ENCODE results near the gene ANKRD40. TPM values are rescaled to one million over a fixed set of nuclear protein-coding genes. Genes with fewer than 3 reads are reported as not detected.
A peak's percentile ranks its signal among the peaks of the same experiment; 100 is the strongest.

ANKRD40 gene
- total RNA-seq (10 to 100 TPM; 27.4 to 37.2 (median 33.4) TPM), polyA plus RNA-seq (1 to 10 TPM; 3.6 to 5.7 TPM), total RNA-seq (54.7 reads per million, percentile 73 among the genes with 10 or more reads in this experiment)

DNA sequence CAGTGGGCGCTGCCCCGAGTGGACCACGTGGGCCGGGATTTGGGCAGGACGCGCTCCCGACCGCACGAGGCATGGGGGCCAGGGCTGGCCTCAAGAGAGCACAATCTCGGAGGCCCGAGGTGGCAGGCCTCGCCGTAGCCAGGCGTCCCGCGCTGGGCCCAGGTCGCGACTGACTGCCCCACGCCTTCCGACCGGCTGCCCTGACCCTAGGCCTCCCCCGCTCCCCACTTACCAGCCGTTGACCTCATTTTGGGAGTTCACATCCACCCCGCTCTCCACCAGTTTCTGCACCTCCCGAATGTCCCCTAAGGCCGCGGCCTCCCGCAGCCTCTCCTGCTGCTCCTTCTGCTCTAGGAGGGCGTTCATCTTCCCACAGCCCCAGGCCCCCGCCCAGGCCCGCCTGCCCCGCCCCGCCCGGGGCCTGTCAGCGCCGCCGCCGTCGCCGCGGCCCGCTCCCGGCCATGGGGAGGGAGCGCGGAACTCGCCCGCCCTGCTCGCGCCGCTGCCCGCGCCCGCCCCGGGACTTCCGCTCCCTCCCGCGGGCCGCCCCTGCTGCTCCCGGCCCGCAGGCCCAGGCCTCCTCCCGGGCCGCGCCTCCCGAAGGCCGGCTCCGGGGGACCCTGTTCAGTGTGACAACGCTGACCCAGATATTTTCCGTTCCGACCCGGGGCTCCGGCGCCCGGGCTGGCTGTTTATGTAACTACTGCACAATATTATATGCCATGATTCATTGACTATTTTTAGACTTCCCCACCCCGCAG is at the start of gene ANKRD40:
Gene ANKRD40 (minus strand): TSS at position 626 of the 761 bp plus-strand sequence. CDS start 260 bp downstream, at position 366.
- no peaks in the 10 kb centered on the region for H3K9me3 Mint-ChIP-seq
- peaks cover 0 to 15% (median 8%) of the 10 kb centered on the region in 5 donors for H3K36me3 Mint-ChIP-seq
- Histone ChIP-seq H3K27ac (ENCODE audit: low read depth, low read length) (peak within 1 kb of the TSS; percentile 88), H3K4me3 (ENCODE audit: low read length) (peak within 1 kb of the TSS; percentile 79), H3K36me3 (ENCODE audit: control insufficient read depth in 2 of 3, insufficient read depth in 3 of 3, low read length in 3 of 3) (peaks cover 0 to 13% (median 0%) of the 10 kb centered on the region in 3 experiments), H3K27me3 (ENCODE audit: control insufficient read depth in 2 of 2, insufficient read depth in 2 of 2, low read length in 2 of 2) (no peaks in the 10 kb centered on the region), H3K4me1 (ENCODE audit: control insufficient read depth in 2 of 2, insufficient read depth in 2 of 2, low read length in 2 of 2) (peaks cover 13 to 20% of the 10 kb centered on the region in 2 donors), H3K9me3 (ENCODE audit: control insufficient read depth in 2 of 3, low read length in 3 of 3) (no peaks in the 10 kb centered on the region)
- H3K27ac Mint-ChIP-seq, result peak within 1 kb of the TSS; percentile 93 to 99 (median 97)
- intact Hi-C loops (cut with micrococcal nuclease), result loop anchor here (1.0 to 10.0 kb wide), 12 partner anchors 12 to 563 kb away; partner anchors contain the start of genes CACNA1G (in 2 of the 2), LUC7L3 (in 2 of the 2), NME1 (in 2 of the 2) and TOB1 (in 2 of the 2)
- H3K27me3 Mint-ChIP-seq, result peaks cover 0 to 2% (median 0%) of the 10 kb centered on the region in 5 donors
- CTCF ChIA-PET, result no interaction called here
- peaks cover 23 to 68% (median 47%) of the 10 kb centered on the region in 7 donors for H3K4me1 Mint-ChIP-seq
- peak; percentile 94 for ATAC-seq
- POLR2A ChIA-PET, result interaction anchor here (0.9 to 3.2 kb wide), 7 partner anchors 11 to 165 kb away, joined by 3 to 58 read pairs (median 4); partner anchors contain the start of genes LUC7L3 and TOB1
- peak; percentile 87 to 95 (median 91) for DNase-seq
- peak within 1 kb of the TSS; percentile 88 to 97 (median 93) for H3K4me3 Mint-ChIP-seq

GRCh38 chr17:50754521-50754920 is 46.8 kb upstream of the ANKRD40 start:
- H3K27me3 Mint-ChIP-seq, result peaks cover 0 to 2% (median 0%) of the 10 kb centered on the region in 5 donors
- Histone ChIP-seq H3K4me3 (ENCODE audit: low read length) (no peak overlapping the region), H3K4me1 (ENCODE audit: control insufficient read depth in 2 of 2, insufficient read depth in 2 of 2, low read length in 2 of 2) (no peaks in the 10 kb centered on the region), H3K27ac (ENCODE audit: low read depth, low read length) (no peak overlapping the region), H3K36me3 (ENCODE audit: control insufficient read depth in 2 of 3, insufficient read depth in 3 of 3, low read length in 3 of 3) (peaks cover 21 to 36% (median 32%) of the 10 kb centered on the region in 3 experiments), H3K9me3 (ENCODE audit: control insufficient read depth in 2 of 3, low read length in 3 of 3) (no peaks in the 10 kb centered on the region), H3K27me3 (ENCODE audit: control insufficient read depth in 2 of 2, insufficient read depth in 2 of 2, low read length in 2 of 2) (no peaks in the 10 kb centered on the region)
- no peak for DNase-seq
- no peak overlapping the region for H3K4me3 Mint-ChIP-seq
- H3K36me3 Mint-ChIP-seq, result peaks cover 0 to 33% (median 14%) of the 10 kb centered on the region in 5 donors
- H3K4me1 Mint-ChIP-seq, result peaks cover 0 to 8% (median 3%) of the 10 kb centered on the region in 7 donors
- ChIA-PET CTCF (no interaction called here), POLR2A (no interaction called here)
- intact Hi-C loops (cut with micrococcal nuclease), result no loop called here
- H3K9me3 Mint-ChIP-seq, result peaks cover 0 to 1% (median 0%) of the 10 kb centered on the region in 11 donors
- peak overlapping the region in 4 of 9 donors; percentile 25 to 76 (median 60) for H3K27ac Mint-ChIP-seq
- ATAC-seq, result no peak

- no peak for ATAC-seq
- Mint-ChIP-seq H3K4me3 (no peak overlapping the region), H3K9me3 (peaks cover 0 to 1% (median 0%) of the 10 kb centered on the region in 11 donors), H3K36me3 (peaks cover 6 to 55% (median 24%) of the 10 kb centered on the region in 5 donors), H3K4me1 (peaks cover 0 to 9% (median 4%) of the 10 kb centered on the region in 7 donors), H3K27ac (peak overlapping the region in 3 of 9 donors; percentile 28 to 73 (median 65)), H3K27me3 (no peaks in the 10 kb centered on the region)
- Histone ChIP-seq H3K27ac (ENCODE audit: low read depth, low read length) (no peak overlapping the region), H3K27me3 (ENCODE audit: control insufficient read depth in 2 of 2, insufficient read depth in 2 of 2, low read length in 2 of 2) (no peaks in the 10 kb centered on the region), H3K36me3 (ENCODE audit: control insufficient read depth in 2 of 3, insufficient read depth in 3 of 3, low read length in 3 of 3) (peaks cover 48 to 87% (median 53%) of the 10 kb centered on the region in 3 experiments), H3K4me1 (ENCODE audit: control insufficient read depth in 2 of 2, insufficient read depth in 2 of 2, low read length in 2 of 2) (no peaks in the 10 kb centered on the region), H3K4me3 (ENCODE audit: low read length) (no peak overlapping the region), H3K9me3 (ENCODE audit: control insufficient read depth in 2 of 3, low read length in 3 of 3) (no peaks in the 10 kb centered on the region)
- DNase-seq, result no peak
- intact Hi-C loops (cut with micrococcal nuclease), result no loop called here
- ChIA-PET CTCF (no interaction called here), POLR2A (interaction anchor here (0.6 kb wide), 1 partner anchor 22 kb away, joined by 4 read pairs; no protein-coding TSS in a partner anchor)
Observed at GRCh38 chr17:50749245-50749644, 41.5 kb upstream of the ANKRD40 start.

- Histone ChIP-seq H3K9me3 (ENCODE audit: control insufficient read depth in 2 of 3, low read length in 3 of 3) (no peaks in the 10 kb centered on the region), H3K4me1 (ENCODE audit: control insufficient read depth in 2 of 2, insufficient read depth in 2 of 2, low read length in 2 of 2) (no peaks in the 10 kb centered on the region), H3K27me3 (ENCODE audit: control insufficient read depth in 2 of 2, insufficient read depth in 2 of 2, low read length in 2 of 2) (no peaks in the 10 kb centered on the region), H3K27ac (ENCODE audit: low read depth, low read length) (no peak overlapping the region), H3K36me3 (ENCODE audit: control insufficient read depth in 2 of 3, insufficient read depth in 3 of 3, low read length in 3 of 3) (peaks cover 54 to 96% (median 58%) of the 10 kb centered on the region in 3 experiments), H3K4me3 (ENCODE audit: low read length) (no peak overlapping the region)
- Mint-ChIP-seq H3K9me3 (peaks cover 0 to 1% (median 0%) of the 10 kb centered on the region in 11 donors), H3K4me3 (no peak overlapping the region), H3K4me1 (peaks cover 0 to 9% (median 4%) of the 10 kb centered on the region in 7 donors), H3K27ac (peak overlapping the region in 2 of 9 donors; percentile 8 to 56), H3K27me3 (no peaks in the 10 kb centered on the region), H3K36me3 (peaks cover 6 to 67% (median 40%) of the 10 kb centered on the region in 5 donors)
- intact Hi-C loops (cut with micrococcal nuclease), result no loop called here
- ATAC-seq (no peak), DNase-seq (no peak)
- POLR2A ChIA-PET, result interaction anchor here (0.6 kb wide), 1 partner anchor 12 kb away, joined by 3 read pairs; no protein-coding TSS in a partner anchor
- CTCF ChIA-PET, result no interaction called here
Observed at GRCh38 chr17:50745631-50746030, 37.9 kb upstream of the ANKRD40 start.

- no peak overlapping the region for H3K4me3 ChIP-seq (ENCODE audit: low read length)
- ATAC-seq (no peak), DNase-seq (no peak)
- H3K4me3 Mint-ChIP-seq, result no peak overlapping the region
- H3K36me3 Mint-ChIP-seq, result peaks cover 0 to 57% (median 31%) of the 10 kb centered on the region in 5 donors
- no peaks in the 10 kb centered on the region for H3K27me3 Mint-ChIP-seq
- H3K4me1 ChIP-seq (ENCODE audit: control insufficient read depth in 2 of 2, insufficient read depth in 2 of 2, low read length in 2 of 2), result peaks cover 0 to 5% of the 10 kb centered on the region in 2 donors
- CTCF ChIA-PET, result no interaction called here
- no peaks in the 10 kb centered on the region for H3K9me3 Mint-ChIP-seq
- peaks cover 22 to 68% (median 24%) of the 10 kb centered on the region in 3 experiments for H3K36me3 ChIP-seq (ENCODE audit: control insufficient read depth in 2 of 3, insufficient read depth in 3 of 3, low read length in 3 of 3)
- no peaks in the 10 kb centered on the region for H3K27me3 ChIP-seq (ENCODE audit: control insufficient read depth in 2 of 2, insufficient read depth in 2 of 2, low read length in 2 of 2)
- peaks cover 21 to 48% (median 40%) of the 10 kb centered on the region in 7 donors for H3K4me1 Mint-ChIP-seq
- intact Hi-C loops (cut with micrococcal nuclease), result no loop called here
- no peaks in the 10 kb centered on the region for H3K9me3 ChIP-seq (ENCODE audit: control insufficient read depth in 2 of 3, low read length in 3 of 3)
- H3K27ac ChIP-seq (ENCODE audit: low read depth, low read length), result no peak overlapping the region
- H3K27ac Mint-ChIP-seq, result peak overlapping the region in 7 of 9 donors; percentile 21 to 61 (median 38)
- POLR2A ChIA-PET, result no interaction called here
Observed at GRCh38 chr17:50739098-50739497, 31.4 kb upstream of the ANKRD40 start.

DNA sequence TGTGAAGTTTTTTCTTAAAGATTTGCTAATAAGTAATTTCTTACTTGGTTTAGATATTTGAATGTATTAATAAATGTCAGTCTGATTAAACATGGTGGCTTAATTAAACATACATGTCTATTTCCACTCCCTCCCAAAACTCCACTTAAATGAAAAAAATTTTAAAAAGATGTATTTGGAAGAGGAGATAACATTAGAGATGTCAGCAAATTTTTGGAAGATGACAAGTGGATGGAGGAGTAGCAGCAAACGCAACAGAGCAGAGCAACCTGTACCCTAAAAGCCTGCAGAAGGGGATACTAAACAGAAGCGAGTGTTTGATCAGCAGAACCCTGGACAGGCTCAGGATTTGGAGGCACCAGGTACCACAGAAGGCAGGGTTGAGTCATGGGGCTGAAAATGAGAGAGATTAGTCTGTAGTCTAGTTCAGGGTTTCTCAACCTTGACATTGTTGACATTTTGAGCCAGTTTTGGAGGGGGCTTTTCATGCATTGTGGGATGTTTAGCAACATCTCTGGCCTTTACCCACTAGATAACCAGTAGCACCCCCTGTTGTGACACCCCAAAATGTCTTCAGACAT is 29.5 kb upstream of the ANKRD40 start:
- Histone ChIP-seq H3K36me3 (ENCODE audit: control insufficient read depth in 2 of 3, insufficient read depth in 3 of 3, low read length in 3 of 3) (peaks cover 10 to 49% (median 11%) of the 10 kb centered on the region in 3 experiments), H3K27ac (ENCODE audit: low read depth, low read length) (no peak overlapping the region), H3K27me3 (ENCODE audit: control insufficient read depth in 2 of 2, insufficient read depth in 2 of 2, low read length in 2 of 2) (no peaks in the 10 kb centered on the region), H3K4me1 (ENCODE audit: control insufficient read depth in 2 of 2, insufficient read depth in 2 of 2, low read length in 2 of 2) (peaks cover 5 to 8% of the 10 kb centered on the region in 2 donors), H3K9me3 (ENCODE audit: control insufficient read depth in 2 of 3, low read length in 3 of 3) (no peaks in the 10 kb centered on the region), H3K4me3 (ENCODE audit: low read length) (no peak overlapping the region)
- CTCF ChIA-PET, result no interaction called here
- DNase-seq (no peak), ATAC-seq (no peak)
- H3K27me3 Mint-ChIP-seq, result no peaks in the 10 kb centered on the region
- POLR2A ChIA-PET, result no interaction called here
- peaks cover 0 to 45% (median 21%) of the 10 kb centered on the region in 5 donors for H3K36me3 Mint-ChIP-seq
- peak overlapping the region in 6 of 9 donors; percentile 2 to 82 (median 54) for H3K27ac Mint-ChIP-seq
- no peaks in the 10 kb centered on the region for H3K9me3 Mint-ChIP-seq
- no peak overlapping the region for H3K4me3 Mint-ChIP-seq
- peaks cover 28 to 63% (median 47%) of the 10 kb centered on the region in 7 donors for H3K4me1 Mint-ChIP-seq
- intact Hi-C loops (cut with micrococcal nuclease), result loop anchor here in 1 of 2 donors (2.0 kb wide), 1 partner anchor 16 kb away; no protein-coding TSS in a partner anchor

Data from naive thymus-derived CD4-positive, alpha-beta T cell (primary cell).